DMS53 (cell line): ENCODE data around the gene USP17L10.
"Not testable (repeated sequence)": the region's sequence is repeated elsewhere in the genome, so short reads cannot be mapped to it uniquely, and the experiment has no call there.

Source experiments
- DNase-seq: peaks from one replicate; lab custom pipeline; 2025; lab: John Stamatoyannopoulos, UW

Gene USP17L10, protein sequence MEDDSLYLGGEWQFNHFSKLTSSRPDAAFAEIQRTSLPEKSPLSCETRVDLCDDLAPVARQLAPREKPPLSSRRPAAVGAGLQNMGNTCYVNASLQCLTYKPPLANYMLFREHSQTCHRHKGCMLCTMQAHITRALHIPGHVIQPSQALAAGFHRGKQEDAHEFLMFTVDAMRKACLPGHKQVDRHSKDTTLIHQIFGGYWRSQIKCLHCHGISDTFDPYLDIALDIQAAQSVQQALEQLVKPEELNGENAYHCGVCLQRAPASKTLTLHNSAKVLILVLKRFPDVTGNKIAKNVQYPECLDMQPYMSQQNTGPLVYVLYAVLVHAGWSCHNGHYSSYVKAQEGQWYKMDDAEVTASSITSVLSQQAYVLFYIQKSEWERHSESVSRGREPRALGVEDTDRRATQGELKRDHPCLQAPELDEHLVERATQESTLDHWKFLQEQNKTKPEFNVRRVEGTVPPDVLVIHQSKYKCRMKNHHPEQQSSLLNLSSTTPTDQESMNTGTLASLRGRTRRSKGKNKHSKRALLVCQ

GRCh38 chr4:9210357-9210756 is at the start of gene USP17L10:
Gene USP17L10, plus strand, starts transcription at chr4:9210657. Its CDS starts 0 bp downstream, at chr4:9210657.
- not testable (repeated sequence) for DNase-seq

DNA sequence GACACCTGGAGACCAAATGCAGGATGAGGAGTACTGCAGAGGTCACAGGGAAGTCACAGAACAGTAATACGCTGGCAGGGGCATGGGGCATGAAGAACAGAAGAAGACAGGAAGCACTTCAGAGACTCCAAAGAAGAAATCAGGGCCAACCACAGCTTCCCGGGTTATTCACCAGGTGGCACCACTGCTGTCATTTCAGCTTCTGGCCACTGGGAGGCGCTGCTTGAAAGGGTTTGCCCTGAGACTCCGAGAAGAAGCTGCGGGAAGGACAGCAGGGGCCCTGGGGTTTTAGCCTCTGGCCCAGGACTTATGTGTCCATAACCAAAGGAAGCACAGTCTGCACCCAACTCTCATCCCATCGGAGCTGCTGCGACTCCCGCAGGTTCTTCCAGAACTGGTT is 44.5 kb upstream of the USP17L10 start:
- DNase-seq: not testable (repeated sequence)

GRCh38 chr4:9169791-9170459 is 40.5 kb upstream of the USP17L10 start, which contains the start of gene FAM90A26:
Gene FAM90A26, plus strand, starts transcription at chr4:9170409. Its CDS starts 2,764 bp downstream, at chr4:9173173.
- not testable (repeated sequence) for DNase-seq

GRCh38 chr4:9214701-9215100 is 4.2 kb downstream of the USP17L10 start:
- DNase-seq: not testable (repeated sequence)

DNA sequence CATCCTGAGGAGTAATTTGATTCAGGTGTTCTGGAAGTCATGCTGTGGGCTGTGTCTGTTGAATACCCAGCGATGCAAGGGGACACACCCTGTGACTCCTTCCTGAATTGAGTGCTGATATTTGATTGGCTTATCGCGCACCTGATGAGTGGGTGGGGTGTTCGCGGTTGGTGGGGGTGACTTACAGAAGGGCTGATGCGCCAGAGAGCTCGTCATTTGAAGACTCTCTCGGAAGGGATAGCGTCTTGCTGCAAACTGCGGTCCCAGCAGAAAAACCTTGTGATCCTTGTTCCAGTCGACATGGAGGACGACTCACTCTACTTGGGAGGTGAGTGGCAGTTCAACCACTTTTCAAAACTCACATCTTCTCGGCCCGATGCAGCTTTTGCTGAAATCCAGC is 4.6 kb downstream of the USP17L10 start, which contains the start of gene USP17L11:
Gene USP17L11, plus strand, starts transcription at position 301 of the 400 bp plus-strand sequence. Its CDS starts 0 bp downstream, at position 301.
- not testable (repeated sequence) for DNase-seq

DNA sequence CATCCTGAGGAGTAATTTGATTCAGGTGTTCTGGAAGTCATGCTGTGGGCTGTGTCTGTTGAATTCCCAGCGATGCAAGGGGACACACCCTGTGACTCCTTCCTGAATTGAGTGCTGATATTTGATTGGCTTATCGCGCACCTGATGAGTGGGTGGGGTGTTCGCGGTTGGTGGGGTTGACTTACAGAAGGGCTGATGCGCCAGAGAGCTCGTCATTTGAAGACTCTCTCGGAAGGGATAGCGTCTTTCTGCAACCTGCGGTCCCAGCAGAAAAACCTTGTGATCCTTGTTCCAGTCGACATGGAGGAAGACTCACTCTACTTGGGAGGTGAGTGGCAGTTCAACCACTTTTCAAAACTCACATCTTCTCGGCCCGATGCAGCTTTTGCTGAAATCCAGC is 9.4 kb downstream of the USP17L10 start, which contains the start of gene USP17L12:
Gene USP17L12, plus strand, starts transcription at position 301 of the 400 bp plus-strand sequence. Its CDS starts 0 bp downstream, at position 301.
- not testable (repeated sequence) for DNase-seq

GRCh38 chr4:9224596-9224995 is 14.1 kb downstream of the USP17L10 start, which contains the start of gene USP17L13:
Gene USP17L13, plus strand, starts transcription at chr4:9224896. Its CDS starts 0 bp downstream, at chr4:9224896.
- DNase-seq: not testable (repeated sequence)

- not testable (repeated sequence) for DNase-seq
Observed at GRCh38 chr4:9230249-9230648, 19.8 kb downstream of the USP17L10 start.

- not testable (repeated sequence) for DNase-seq
Observed at GRCh38 chr4:9234085-9234484, 23.6 kb downstream of the USP17L10 start, which contains the start of gene USP17L15. Gene USP17L15, plus strand, starts transcription at chr4:9234385. Its CDS starts 0 bp downstream, at chr4:9234385.

DNA sequence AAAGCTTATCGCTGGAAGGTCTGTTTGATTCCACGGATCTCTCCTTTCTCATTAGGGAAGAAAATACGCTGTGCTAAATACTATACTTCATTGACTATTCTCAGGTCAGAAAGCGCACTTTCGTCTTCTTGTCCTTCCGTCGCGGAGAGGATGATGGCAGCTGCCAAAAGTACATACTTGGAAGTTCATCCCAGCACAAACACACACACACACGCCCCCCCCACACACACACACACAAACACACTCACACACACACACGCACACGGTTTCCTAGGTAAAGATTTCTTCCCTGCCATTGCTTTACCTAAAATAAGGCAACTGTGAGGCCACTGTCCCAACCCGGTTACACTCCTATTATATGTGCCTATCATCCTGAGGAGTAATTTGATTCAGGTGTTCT is 28.0 kb downstream of the USP17L10 start:
- DNase-seq: not testable (repeated sequence)

DNA sequence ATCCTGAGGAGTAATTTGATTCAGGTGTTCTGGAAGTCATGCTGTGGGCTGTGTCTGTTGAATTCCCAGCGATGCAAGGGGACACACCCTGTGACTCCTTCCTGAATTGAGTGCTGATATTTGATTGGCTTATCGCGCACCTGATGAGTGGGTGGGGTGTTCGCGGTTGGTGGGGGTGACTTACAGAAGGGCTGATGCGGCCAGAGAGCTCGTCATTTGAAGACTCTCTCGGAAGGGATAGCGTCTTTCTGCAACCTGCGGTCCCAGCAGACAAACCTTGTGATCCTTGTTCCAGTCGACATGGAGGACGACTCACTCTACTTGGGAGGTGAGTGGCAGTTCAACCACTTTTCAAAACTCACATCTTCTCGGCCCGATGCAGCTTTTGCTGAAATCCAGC is 33.1 kb downstream of the USP17L10 start, which contains the start of gene USP17L17:
Gene USP17L17, plus strand, starts transcription at position 301 of the 400 bp plus-strand sequence. Its CDS starts 0 bp downstream, at position 301.
- DNase-seq: not testable (repeated sequence)

DNA sequence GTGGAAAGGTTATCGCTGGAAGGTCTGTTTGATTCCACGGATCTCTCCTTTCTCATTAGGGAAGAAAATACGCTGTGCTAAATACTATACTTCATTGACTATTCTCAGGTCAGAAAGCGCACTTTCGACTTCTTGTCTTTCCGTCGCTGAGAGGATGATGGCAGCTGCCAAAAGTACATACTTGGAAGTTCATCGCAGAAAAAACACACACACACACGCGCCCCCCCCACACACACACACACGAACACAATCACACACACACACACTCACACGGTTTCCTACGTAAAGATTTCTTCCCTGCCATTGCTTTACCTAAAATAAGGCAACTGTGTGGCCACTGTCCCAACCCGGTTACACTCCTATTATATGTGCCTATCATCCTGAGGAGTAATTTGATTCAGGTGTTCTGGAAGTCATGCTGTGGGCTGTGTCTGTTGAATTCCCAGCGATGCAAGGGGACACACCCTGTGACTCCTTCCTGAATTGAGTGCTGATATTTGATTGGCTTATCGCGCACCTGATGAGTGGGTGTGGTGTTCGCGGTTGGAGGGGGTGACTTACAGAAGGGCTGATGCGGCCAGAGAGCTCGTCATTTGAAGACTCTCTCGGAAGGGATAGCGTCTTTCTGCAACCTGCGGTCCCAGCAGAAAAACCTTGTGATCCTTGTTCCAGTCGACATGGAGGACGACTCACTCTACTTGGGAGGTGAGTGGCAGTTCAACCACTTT is 37.7 kb downstream of the USP17L10 start, which contains the start of gene USP17L18:
Gene USP17L18, plus strand, starts transcription at position 678 of the 728 bp plus-strand sequence. Its CDS starts 0 bp downstream, at position 678.
- not testable (repeated sequence) for DNase-seq

- not testable (repeated sequence) for DNase-seq
Observed at GRCh38 chr4:9253078-9253477, 42.6 kb downstream of the USP17L10 start, which contains the start of gene USP17L19. Gene USP17L19, plus strand, starts transcription at chr4:9253378. Its CDS starts 0 bp downstream, at chr4:9253378.

DNA sequence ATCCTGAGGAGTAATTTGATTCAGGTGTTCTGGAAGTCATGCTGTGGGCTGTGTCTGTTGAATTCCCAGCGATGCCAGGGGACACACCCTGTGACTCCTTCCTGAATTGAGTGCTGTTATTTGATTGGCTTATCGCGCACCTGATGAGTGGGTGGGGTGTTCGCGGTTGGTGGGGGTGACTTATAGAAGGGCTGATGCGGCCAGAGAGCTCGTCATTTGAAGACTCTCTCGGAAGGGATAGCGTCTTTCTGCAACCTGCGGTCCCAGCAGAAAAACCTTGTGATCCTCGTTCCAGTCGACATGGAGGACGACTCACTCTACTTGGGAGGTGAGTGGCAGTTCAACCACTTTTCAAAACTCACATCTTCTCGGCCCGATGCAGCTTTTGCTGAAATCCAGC is 47.4 kb downstream of the USP17L10 start, which contains the start of gene USP17L20:
Gene USP17L20, plus strand, starts transcription at position 301 of the 400 bp plus-strand sequence. Its CDS starts 0 bp downstream, at position 301.
- not testable (repeated sequence) for DNase-seq
